Transverse colon (tissue), 4 donors: ENCODE measurements around the gene RUSF1. TPM values are rescaled to one million over a fixed set of nuclear protein-coding genes. Genes with fewer than 3 reads are reported as not detected.
"Not testable (repeated sequence)": the region's sequence is repeated elsewhere in the genome, so short reads cannot be mapped to it uniquely, and the experiment has no call there.

Experiments used
- DNase-seq: peaks from one replicate; pipeline ENCODE4 v3.0.0-alpha.2; 2019
- H3K27ac ChIP-seq, 4 donors: fragments of 200-600 bp; sonication (generic); 2 replicates each; pipeline ENCODE4 v1.5.1; 2016 to 2018; ENCODE audit warnings: inconsistent platforms in 4 of 4
- H3K27me3 ChIP-seq: fragments of 200-600 bp; sonication (generic); 2 replicates; pipeline ENCODE4 v1.5.1; 2017; ENCODE audit warnings: inconsistent platforms
- H3K36me3 ChIP-seq, 4 donors: fragments of 200-600 bp; sonication (generic); 2 replicates each; pipeline ENCODE4 v1.5.1; 2017 to 2019; ENCODE audit warnings: inconsistent platforms in 4 of 4
- H3K4me1 ChIP-seq, 4 donors: fragments of 200-600 bp; sonication (generic); 2 replicates each; pipeline ENCODE4 v1.5.1; 2017 to 2020; ENCODE audit warnings: inconsistent platforms in 4 of 4
- H3K4me3 ChIP-seq, 4 donors: fragments of 200-600 bp; sonication (generic); 1 replicate in 1 of 4; 2 replicates in 3 of 4; pipeline versions ENCODE4 v1.5.1 to v1.6.1; 2017 to 2019; ENCODE audit warnings: inconsistent platforms in 4 of 4
- H3K9me3 ChIP-seq, 2 donors: fragments of 200-600 bp; sonication (generic); 2 replicates each; pipeline ENCODE4 v1.5.1; 2017 to 2019; ENCODE audit warnings: inconsistent platforms in 2 of 2
- EP300 ChIP-seq: sonication (generic); formaldehyde crosslinking; IDR thresholded peaks from one replicate; pipeline ENCODE4 v1.6.1; 2017; ENCODE audit warnings: antibody characterized with exemption, low read depth
- POLR2A ChIP-seq: fragments of 450-650 bp; IDR thresholded peaks from one replicate; pipeline ENCODE4 v1.6.1; 2016; ENCODE audit warnings: antibody characterized with exemption, mild to moderate bottlenecking, moderate library complexity
- POLR2AphosphoS5 ChIP-seq, 3 donors: sonication (generic); formaldehyde crosslinking; IDR thresholded peaks; one replicate each; pipeline ENCODE4 v1.6.1; 2016; ENCODE audit warnings: antibody characterized with exemption in 3 of 3
- WGBS, 2 donors: methylation state at CpG; one replicate each; pipeline ENCODE4 v1.1.5; 2018; ENCODE audit warnings: low coverage in 1 of 2; 5-methylcytosine and 5-hydroxymethylcytosine counted together
- in situ Hi-C, 4 donors: fragments of 200-750 bp; cut with MboI; loops; one replicate each; pipeline versions ENCODE4 v1.15.0 to v1.15.1; 2017; ENCODE audit warnings: low sequenced_read_pairs in 3 of 4, low pct_ligation_motif_present in 1 of 4, low pct_unique_long_range_greater_than_20kb in 1 of 4
- intact Hi-C: fragments of 100-400 bp; cut with DNase I; formaldehyde crosslinking; loops from one replicate; pipeline ENCODE4 v1.15.1; 2023; ENCODE audit warnings: low total_unique reads
- total RNA-seq, 4 donors: library from RNA; depleted of rRNA; stranded (reverse); fragments of >200 nt; gene quantifications; one replicate each; pipeline ENCODE4 v1.1.0, GENCODE V29; 2016
- TF ChIP-seq, protein P1 (sequence below), 5 experiments: fragments of 200-600 bp in 3 of 5; fragments of 450-650 bp in 2 of 5; sonication (generic) in 3 of 5; IDR thresholded peaks; 1 replicate in 2 of 5; 2 replicates in 3 of 5; pipeline ENCODE4 v1.5.1; 2016 to 2017; ENCODE audit warnings: antibody characterized with exemption in 5 of 5, inconsistent platforms in 3 of 5, mild to moderate bottlenecking in 2 of 5, moderate library complexity in 1 of 5

RUSF1 gene
- total RNA-seq, 4 donors from 2014 or later = 49.2 to 86.5 (median 71.3) TPM

DNA sequence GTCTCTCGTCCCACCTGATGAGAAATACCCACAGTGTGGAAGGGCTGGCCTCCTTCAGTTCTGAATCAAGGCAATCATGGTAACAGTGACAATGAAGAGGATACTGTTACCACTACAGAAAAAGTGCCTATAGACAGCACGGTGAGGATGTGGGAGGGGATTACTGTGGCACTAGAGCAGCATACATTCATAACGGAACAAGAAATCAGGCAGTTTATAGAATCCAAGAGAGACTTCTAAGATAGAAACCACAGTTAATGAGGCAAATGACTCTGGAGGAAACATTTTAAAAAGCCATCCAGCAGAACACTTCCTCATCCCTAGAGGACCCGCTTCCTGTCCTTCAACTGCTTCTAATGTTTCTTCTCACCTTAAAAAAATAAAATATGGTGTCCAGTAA, 2.7 kb downstream of the RUSF1 start:
- no peak for DNase-seq
- no peaks in the 10 kb centered on the region for H3K9me3 ChIP-seq
- H3K27ac ChIP-seq = no peak overlapping the region
- peaks cover 17 to 36% (median 23%) of the 10 kb centered on the region in 4 donors for H3K4me1 ChIP-seq
- H3K4me3 ChIP-seq = no peak overlapping the region
- in situ Hi-C loops (no loop called here), intact Hi-C loops (no loop called here)
- 71% methylated on average over 4 of the region's 4 CpGs; no CpG with 5 or more reads in 1 of the 2 donors for WGBS, 2 donors
- no peak for TF ChIP-seq POLR2A
- TF ChIP-seq, protein P1, sequence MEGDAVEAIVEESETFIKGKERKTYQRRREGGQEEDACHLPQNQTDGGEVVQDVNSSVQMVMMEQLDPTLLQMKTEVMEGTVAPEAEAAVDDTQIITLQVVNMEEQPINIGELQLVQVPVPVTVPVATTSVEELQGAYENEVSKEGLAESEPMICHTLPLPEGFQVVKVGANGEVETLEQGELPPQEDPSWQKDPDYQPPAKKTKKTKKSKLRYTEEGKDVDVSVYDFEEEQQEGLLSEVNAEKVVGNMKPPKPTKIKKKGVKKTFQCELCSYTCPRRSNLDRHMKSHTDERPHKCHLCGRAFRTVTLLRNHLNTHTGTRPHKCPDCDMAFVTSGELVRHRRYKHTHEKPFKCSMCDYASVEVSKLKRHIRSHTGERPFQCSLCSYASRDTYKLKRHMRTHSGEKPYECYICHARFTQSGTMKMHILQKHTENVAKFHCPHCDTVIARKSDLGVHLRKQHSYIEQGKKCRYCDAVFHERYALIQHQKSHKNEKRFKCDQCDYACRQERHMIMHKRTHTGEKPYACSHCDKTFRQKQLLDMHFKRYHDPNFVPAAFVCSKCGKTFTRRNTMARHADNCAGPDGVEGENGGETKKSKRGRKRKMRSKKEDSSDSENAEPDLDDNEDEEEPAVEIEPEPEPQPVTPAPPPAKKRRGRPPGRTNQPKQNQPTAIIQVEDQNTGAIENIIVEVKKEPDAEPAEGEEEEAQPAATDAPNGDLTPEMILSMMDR (IDR thresholded peaks at IDR 0.05) = no peak
- no peak for TF ChIP-seq EP300
- no peak for TF ChIP-seq POLR2AphosphoS5 (IDR thresholded peaks at IDR 0.05)
- no peaks in the 10 kb centered on the region for H3K36me3 ChIP-seq
- no peaks in the 10 kb centered on the region for H3K27me3 ChIP-seq

DNA sequence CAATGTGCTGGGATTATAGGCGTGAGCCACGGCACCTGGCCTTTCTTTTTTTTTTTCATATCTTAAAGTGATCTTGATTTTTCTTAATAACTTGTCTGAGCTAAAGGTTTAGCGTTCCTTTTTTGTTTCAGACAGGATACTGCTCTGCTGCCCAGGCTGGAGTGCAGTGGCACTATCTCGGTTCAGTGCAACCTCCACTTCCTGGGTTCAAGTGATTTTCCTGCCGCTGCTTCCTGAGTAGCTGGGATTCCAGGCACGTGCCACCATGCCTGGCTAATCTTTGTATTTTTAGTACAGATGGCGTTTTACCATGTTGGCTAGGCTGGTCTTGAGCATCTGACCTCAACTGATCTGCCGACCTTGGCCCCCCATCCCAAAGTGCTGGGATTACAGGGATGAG, 4.0 kb downstream of the RUSF1 start:
- 85 to 91% methylated on average over 6 to 8 of the region's 8 CpGs for WGBS, 2 donors

DNA sequence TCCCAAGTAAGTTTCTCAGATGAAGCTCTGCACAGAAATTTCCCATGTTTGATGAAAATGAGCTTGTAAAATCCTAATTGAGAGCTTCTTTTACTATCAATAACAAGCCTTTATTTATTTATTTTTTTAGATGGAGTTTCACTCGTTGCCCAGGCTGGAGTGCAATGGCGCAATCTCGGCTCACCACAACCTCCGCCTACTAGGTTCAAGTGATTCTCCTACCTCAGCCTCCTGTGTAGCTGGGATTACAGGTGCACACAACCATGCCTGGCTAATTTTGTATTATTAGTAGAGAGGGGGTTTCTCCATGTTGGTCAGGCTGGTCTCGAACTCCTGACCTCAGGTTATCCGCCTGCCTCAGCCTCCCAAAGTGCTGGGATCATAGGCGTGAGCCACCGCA, 4.6 kb downstream of the RUSF1 start:
- WGBS, 2 donors = 91 to 100% methylated on average over 4 to 8 of the region's 8 CpGs
- H3K9me3 ChIP-seq, H3K27me3 ChIP-seq, in situ Hi-C loops, H3K4me3 ChIP-seq, intact Hi-C loops, H3K27ac ChIP-seq, DNase-seq: not testable (repeated sequence)
- H3K4me1 ChIP-seq = peaks cover 10 to 22% (median 13%) of the 10 kb centered on the region in 4 donors
- H3K36me3 ChIP-seq = peaks cover 0 to 11% (median 5%) of the 10 kb centered on the region in 4 donors

More for the DNA sequence above, 4.0 kb downstream of the RUSF1 start:
- H3K4me3 ChIP-seq = no peak overlapping the region
- DNase-seq = no peak
- in situ Hi-C loops (no loop called here), intact Hi-C loops (no loop called here)
- H3K4me1 ChIP-seq = peaks cover 10 to 27% (median 17%) of the 10 kb centered on the region in 4 donors
- no peaks in the 10 kb centered on the region for H3K27me3 ChIP-seq
- TF ChIP-seq EP300 (no peak), POLR2AphosphoS5 (IDR thresholded peaks at IDR 0.05) (no peak), POLR2A (no peak)
- TF ChIP-seq, protein P1 (IDR thresholded peaks at IDR 0.05) = no peak
- no peak overlapping the region for H3K27ac ChIP-seq
- H3K9me3 ChIP-seq = no peaks in the 10 kb centered on the region
- peaks cover 0 to 6% (median 3%) of the 10 kb centered on the region in 4 donors for H3K36me3 ChIP-seq

DNA sequence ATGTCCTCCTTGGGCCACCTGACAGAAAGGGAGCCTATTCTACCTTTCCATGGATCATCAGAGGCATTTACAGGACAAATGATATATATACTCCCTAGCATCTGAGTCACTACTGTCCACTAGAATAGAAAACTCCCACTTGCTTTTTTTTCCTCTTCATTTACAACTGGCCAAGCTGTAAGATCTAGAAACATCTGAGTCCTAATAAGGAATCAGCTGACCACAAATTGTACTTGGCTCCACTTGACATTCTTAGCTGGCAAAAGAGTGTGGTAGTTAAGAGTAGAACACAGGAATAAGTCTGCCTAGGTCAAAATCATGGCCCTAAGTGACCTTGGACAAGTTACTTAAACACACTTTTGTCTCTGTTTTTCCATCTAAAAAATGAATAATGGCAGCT, 5.2 kb downstream of the RUSF1 start:
- Histone ChIP-seq H3K27ac (no peak overlapping the region), H3K36me3 (peaks cover 0 to 16% (median 5%) of the 10 kb centered on the region in 4 donors), H3K27me3 (no peaks in the 10 kb centered on the region), H3K9me3 (no peaks in the 10 kb centered on the region), H3K4me1 (peaks cover 10 to 22% (median 13%) of the 10 kb centered on the region in 4 donors), H3K4me3 (no peak overlapping the region)
- in situ Hi-C loops (no loop called here), intact Hi-C loops (no loop called here)
- no peak for TF ChIP-seq EP300
- TF ChIP-seq POLR2A = no peak
- TF ChIP-seq POLR2AphosphoS5 (IDR thresholded peaks at IDR 0.05) = no peak
- TF ChIP-seq, protein P1 (IDR thresholded peaks at IDR 0.05) = no peak
- no peak for DNase-seq

DNA sequence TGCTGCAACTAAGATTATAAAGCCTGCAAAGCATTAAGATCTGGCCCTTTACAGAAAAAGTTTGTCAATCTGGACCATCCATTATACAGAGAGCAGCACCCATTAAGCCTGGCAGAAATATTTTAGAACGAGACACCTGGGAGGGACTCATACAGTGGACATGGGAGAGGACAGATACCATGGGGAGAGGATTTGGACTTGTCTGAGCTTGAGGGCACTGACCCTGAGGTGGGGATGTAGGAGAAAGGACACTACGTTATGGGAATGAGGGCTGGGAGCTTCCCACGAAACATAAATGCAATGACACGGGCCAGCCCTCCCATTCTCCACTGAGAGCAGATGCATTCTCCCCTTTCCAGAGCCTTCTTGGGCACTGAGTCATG, 6.2 kb downstream of the RUSF1 start:
- Histone ChIP-seq H3K4me1 (peaks cover 5 to 16% (median 6%) of the 10 kb centered on the region in 4 donors), H3K4me3 (no peak overlapping the region), H3K27ac (no peak overlapping the region), H3K9me3 (no peaks in the 10 kb centered on the region), H3K27me3 (no peaks in the 10 kb centered on the region), H3K36me3 (peaks cover 0 to 17% (median 7%) of the 10 kb centered on the region in 4 donors)
- WGBS, 2 donors = 88% methylated on average over 4 of the region's 4 CpGs; no CpG with 5 or more reads in 1 of the 2 donors
- in situ Hi-C loops (no loop called here), intact Hi-C loops (no loop called here)
- TF ChIP-seq, protein P1 (IDR thresholded peaks at IDR 0.05) = no peak
- TF ChIP-seq POLR2A (no peak), POLR2AphosphoS5 (IDR thresholded peaks at IDR 0.05) (no peak), EP300 (no peak)
- no peak for DNase-seq
